Kidney tubule cell (primary cell): ENCODE measurements around the gene INTS11.

Experiments
- DNase-seq: peaks from one replicate; pipeline ENCODE4 v3.0.0-alpha.2; 2018; ENCODE audit warnings: low spot score

The INTS11 gene

DNA sequence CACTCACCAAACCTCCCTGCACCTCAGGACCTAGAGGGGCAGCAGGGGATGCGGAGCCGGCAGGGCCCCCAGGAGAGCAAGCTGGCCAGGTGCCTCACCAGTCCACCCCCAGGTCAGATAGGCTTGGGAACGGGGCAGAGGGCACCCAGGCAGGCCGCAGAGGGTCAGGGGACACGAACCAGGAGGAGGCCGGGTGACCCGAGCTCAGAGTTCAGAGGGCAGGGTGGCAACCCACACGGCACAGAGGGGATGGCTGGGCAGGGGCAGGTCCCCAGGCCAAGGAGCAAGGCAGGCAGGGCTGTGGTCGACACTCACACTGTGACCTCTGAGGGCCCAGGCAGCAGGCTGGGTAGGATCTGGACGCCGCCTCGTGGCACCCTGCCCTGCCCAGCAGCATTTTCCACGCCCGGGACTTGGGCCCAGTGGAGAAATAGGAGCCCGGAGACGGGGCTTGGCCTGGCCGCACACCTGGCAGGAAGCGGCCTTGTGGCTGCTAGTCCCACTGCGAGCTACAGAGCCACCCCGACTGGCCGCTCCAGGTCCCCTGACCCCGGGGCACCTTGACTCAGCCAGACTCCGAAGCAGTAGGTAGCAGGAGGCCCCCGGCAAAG lies 19.5 kb upstream of the INTS11 start:
- no peak for DNase-seq

DNA sequence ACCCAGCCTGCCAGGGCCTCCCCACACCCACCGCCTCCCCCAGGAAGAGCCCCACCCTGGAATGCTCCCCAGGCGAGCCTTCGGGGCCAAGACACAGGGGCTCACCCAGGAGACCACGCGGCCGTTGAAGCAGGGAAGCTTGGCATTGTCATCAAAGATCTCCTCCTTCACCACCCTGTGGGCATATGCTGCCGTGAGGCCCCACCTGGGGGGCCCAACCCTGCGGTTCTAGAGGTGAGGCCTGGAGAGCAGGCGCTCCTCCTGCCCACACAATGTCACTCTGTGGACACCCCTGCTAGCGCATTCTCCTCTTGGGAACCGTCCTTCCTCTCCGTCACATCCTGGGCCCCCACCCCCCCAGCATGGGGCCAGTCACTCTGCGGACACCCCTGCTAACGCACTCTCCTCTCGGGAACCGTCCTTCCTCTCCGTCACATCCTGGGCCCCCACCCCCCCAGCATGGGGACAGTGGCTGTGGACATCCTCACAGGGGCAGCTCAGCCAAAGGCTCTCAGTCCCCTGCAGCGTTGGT lies 18.2 kb upstream of the INTS11 start:
- no peak for DNase-seq

DNA sequence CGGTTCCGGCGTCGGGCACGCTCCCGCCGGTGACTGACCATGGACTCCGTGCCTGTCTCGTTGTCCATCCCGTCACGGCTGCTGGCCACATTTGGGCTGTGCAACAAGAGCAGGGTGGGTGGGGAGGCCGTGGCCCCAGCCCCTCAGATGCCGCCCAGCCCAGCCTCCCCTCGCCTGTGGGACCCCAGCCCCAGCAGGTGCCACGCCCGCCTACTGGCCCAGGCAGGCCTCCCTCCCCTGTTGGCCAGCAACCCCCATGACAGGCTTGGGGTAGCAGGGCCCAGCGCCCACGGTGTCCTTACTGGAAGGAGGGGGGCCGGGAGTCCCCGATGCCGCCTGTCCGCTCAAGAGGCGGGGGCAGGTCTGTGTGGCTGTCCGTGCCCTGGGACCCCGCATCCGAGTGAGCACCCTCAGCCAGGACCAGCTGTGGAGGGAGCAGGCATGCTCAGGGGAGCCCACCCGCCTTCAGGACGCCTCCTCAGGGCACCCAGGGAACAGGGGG lies 17.7 kb upstream of the INTS11 start:
- no peak for DNase-seq

DNA sequence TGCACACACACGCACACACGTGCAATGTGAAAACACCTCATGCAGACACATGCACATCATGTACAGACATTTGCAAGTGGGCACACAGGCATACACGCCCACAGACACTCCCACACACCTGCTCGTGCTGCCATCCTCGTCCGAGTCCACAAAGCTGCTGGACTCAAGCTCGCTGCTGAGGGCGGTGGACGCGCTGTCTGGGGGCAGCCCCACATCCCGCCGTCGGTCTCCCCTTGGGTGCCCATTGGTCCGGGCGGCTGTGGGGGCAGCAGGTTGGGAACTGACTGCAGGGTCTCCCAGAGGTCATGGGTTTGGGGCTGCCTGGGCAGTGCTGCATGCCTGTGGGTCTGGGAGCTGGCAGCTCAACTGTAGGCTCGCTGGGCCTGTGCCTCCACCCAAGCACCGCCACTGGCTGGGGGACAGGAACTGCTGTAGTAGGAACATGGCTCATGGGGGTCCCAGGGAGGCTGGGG lies 17.1 kb upstream of the INTS11 start:
- DNase-seq, result no peak

DNA sequence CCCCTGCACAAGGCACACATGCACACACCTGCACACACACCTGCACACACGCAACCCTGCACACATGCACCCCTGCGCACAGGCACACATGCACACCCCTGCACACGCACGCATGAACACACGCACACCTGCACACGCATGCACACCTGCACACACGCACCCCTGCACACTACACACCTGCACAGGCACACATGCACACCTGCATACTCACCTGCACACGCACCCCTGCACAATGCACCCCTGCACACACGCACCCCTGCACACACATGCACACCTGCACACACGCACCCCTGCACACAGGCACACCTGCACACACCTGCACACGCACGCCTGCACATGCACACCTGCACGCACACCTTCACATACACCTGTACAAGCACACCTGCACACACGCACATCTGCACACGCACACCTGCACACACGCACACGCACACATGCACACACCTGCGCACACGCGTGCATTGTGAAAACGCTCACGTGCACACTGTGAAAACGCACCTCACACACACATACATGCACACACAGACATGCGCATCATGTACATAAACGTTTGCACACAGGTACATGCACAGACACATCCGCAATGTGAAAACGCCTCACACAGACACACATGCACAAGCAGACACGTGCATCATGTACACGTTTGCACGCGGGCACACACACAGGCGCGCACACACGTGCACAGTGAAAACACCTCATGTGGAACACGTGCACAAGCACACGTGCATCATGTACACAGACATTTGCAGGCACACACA lies 16.5 kb upstream of the INTS11 start:
- DNase-seq, result no peak

DNA sequence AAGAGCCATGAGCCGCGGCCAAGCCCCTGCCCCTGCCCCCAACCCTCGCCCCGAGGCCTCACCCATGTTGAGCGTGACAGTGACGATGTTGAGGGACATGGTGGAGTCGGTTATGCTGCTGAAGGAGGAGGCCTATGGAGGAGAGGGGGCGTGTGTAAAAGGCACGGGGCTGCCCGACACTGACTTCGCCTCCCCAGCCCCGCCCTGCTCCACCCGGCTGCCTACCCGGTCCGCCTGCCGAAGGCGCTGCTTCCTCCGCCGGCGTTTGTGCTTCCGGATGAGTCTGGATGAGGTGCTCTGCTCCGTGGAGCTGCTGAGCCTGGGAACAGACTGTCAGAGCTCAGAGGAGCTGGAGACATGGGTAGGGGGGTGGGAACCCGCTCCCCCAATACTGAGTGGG lies 15.7 kb upstream of the INTS11 start:
- DNase-seq, result no peak

DNA sequence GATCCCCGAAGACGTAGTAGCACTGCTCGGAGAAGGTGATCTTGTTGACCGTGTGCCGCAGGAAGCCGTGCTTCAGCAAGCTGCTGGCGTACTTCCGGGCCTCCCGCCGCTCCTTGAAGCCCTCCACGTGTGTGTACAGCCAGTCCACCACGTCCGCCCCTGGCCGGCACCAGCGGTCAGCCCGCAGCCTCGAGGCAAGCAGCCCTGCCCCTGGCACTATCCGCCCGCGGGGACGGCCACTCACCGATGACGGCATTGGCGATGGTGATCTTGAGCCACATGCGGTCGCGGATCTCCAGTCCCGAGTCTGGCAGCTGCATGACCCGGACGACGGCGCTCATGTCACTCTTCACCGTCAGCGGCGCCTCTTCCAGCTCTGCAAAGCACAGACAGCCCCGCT lies 13.8 kb upstream of the INTS11 start:
- DNase-seq, result no peak

DNA sequence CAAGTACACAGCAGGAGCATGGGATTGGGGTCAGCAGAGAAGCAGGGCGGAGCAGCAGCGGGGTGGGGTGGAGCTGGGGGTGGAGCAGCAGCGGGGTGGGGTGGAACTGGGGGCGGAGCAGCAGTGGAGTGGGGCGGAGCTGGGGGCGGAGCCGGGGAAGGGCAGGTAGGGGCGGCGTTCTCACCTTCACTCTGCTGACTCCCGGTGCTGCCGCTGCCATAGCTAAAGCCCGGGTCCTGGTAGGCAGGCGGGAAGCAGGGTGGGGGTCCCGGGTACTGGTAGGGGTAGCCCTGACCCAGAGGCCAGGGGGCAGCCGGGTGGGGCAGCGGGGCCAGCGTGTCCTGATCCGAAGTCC lies 13.3 kb upstream of the INTS11 start:
- no peak for DNase-seq

DNA sequence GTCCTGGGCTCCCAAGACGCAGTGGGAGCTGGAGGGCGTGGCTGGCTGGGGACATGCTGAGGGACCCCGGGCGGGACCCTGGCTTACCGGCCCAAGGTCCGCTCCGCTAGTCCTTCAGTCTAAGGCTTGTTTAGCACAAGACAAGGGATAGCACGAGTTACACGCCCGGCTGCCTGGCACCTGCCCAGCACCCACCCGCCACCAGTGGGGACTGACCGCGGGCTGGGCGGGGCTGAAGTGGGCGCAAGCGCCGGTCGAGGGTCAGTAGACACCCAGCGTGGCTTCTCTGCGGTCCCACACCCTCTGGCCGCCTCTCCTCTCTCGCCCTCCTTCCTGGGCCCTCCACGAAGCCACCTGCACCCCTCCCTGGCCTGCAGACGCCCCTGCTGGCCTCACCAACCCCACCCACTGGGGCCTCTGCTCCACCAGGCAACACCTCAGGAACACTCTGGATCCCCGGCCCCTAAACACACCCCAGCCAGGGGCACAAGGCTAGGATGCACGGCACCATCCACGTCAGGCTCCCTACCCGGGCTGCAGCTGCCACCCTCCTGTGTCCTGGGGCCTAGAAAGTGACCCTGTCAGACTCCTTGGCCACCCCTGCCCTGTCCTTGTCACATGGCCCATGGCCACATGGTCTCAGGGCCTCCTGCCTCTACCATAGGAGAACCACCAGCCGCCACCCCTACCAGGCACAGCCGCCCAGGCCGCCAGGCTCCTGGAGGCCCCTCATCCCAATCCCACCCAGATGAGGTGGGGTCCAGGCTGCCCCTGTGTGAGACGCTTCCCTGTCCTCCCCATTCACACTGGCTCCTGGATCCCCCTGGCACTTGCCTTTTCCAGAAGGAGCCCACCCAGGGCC lies 12.7 kb upstream of the INTS11 start:
- no peak for DNase-seq

DNA sequence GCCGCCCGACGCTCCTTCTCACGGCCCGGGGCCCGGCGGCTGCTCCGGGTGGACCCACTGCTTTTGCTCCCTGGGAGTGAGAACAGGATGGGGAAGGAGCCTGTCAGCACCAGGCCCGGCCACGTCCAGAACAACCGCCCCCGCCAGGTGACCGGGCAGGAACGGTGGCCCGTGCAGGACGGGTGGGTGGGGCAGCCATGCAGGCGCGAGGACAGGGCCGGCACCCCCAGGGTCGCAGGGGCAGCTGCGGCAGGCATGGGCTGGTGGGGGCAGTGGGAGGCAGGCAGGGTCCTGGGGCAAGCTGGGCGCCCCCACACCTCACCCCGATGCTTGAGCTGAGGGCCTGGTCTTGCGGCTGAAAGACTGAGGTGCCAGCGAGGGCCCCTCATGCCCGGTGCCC lies 12.0 kb upstream of the INTS11 start:
- DNase-seq, result no peak

DNA sequence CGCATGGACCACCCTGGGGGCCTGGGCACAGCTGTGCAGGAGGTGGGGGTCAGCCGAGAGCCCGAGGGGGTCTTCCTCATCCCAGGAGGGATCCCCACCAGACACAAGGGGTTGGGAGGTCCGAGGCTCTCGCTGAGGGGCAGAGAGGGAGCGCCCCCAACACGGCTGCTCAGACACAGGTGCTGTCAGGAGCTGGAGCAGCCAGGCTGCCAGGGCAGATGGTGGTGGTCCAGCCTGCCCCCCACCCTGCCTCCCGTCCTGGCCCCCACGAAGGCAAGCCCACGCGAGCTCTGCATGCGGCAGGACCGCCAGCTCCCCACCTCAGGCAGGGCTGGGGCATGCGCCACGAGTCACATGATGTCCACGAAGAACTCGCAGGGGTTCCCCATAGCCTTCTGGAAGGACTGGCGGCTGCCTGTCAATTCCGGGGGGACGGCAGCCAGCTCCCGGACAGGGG lies 11.4 kb upstream of the INTS11 start:
- no peak for DNase-seq

DNA sequence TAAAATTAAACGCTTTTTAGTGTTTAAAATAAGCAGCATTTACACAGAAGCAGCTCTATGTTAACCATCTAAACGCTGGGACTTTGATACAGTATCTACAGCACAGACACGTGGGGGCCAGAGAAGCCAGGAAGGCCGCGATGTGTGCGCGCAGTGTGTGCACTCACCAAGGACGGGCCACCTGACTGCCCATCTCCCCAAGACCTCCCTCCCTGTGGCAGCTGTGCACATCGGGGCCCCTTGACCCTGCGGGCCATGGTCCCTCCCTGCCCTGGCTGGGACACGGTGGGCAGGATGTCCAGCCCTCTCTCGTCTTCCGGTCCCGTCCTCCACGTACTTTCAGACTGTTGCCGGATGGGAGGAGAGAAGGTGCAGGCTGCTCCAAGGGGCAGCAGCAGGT lies 10.8 kb upstream of the INTS11 start:
- no peak for DNase-seq

DNA sequence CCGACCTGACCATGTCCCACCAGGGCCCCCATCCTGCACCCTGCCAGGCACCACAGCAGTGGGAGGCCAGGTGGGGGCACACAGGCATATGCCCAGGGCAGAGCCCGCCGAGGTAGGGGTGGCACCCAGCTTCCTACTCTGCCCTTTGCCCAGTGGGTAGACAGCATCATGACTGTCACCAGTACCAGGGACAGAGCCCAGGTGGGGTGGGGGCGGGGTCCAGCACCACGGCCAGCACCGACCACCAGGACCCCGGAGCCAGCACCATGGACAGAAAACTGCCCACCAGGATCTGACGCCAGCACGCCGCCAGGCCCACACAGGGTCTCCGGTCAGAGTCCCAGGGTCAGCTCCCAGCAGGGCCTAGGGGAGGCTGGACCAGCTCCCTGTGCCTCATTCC lies 10.4 kb upstream of the INTS11 start:
- no peak for DNase-seq

DNA sequence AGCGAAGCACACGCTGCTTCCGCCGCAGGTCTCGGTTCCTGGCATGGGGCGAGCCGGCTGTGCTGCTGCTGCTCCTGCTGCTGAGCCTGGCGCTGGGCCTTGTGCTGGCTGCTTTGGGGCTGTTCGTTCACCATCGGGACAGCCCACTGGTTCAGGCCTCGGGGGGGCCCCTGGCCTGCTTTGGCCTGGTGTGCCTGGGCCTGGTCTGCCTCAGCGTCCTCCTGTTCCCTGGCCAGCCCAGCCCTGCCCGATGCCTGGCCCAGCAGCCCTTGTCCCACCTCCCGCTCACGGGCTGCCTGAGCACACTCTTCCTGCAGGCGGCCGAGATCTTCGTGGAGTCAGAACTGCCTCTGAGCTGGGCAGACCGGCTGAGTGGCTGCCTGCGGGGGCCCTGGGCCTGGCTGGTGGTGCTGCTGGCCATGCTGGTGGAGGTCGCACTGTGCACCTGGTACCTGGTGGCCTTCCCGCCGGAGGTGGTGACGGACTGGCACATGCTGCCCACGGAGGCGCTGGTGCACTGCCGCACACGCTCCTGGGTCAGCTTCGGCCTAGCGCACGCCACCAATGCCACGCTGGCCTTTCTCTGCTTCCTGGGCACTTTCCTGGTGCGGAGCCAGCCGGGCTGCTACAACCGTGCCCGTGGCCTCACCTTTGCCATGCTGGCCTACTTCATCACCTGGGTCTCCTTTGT lies 9.2 kb upstream of the INTS11 start:
- DNase-seq, result no peak

DNA sequence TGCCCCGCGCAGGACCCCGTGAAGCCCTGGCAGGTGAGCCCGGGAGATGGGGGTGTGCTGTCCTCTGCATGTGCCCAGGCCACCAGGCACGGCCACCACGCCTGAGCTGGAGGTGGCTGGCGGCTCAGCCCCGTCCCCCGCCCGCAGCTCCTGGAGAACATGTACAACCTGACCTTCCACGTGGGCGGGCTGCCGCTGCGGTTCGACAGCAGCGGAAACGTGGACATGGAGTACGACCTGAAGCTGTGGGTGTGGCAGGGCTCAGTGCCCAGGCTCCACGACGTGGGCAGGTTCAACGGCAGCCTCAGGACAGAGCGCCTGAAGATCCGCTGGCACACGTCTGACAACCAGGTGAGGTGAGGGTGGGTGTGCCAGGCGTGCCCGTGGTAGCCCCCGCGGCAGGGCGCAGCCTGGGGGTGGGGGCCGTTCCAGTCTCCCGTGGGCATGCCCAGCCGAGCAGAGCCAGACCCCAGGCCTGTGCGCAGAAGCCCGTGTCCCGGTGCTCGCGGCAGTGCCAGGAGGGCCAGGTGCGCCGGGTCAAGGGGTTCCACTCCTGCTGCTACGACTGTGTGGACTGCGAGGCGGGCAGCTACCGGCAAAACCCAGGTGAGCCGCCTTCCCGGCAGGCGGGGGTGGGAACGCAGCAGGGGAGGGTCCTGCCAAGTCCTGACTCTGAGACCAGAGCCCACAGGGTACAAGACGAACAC lies 8.5 kb upstream of the INTS11 start:
- no peak for DNase-seq

DNA sequence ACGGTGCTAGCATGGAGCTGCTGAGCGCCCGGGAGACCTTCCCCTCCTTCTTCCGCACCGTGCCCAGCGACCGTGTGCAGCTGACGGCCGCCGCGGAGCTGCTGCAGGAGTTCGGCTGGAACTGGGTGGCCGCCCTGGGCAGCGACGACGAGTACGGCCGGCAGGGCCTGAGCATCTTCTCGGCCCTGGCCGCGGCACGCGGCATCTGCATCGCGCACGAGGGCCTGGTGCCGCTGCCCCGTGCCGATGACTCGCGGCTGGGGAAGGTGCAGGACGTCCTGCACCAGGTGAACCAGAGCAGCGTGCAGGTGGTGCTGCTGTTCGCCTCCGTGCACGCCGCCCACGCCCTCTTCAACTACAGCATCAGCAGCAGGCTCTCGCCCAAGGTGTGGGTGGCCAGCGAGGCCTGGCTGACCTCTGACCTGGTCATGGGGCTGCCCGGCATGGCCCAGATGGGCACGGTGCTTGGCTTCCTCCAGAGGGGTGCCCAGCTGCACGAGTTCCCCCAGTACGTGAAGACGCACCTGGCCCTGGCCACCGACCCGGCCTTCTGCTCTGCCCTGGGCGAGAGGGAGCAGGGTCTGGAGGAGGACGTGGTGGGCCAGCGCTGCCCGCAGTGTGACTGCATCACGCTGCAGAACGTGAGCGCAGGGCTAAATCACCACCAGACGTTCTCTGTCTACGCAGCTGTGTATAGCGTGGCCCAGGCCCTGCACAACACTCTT lies 7.7 kb upstream of the INTS11 start:
- DNase-seq, result no peak

DNA sequence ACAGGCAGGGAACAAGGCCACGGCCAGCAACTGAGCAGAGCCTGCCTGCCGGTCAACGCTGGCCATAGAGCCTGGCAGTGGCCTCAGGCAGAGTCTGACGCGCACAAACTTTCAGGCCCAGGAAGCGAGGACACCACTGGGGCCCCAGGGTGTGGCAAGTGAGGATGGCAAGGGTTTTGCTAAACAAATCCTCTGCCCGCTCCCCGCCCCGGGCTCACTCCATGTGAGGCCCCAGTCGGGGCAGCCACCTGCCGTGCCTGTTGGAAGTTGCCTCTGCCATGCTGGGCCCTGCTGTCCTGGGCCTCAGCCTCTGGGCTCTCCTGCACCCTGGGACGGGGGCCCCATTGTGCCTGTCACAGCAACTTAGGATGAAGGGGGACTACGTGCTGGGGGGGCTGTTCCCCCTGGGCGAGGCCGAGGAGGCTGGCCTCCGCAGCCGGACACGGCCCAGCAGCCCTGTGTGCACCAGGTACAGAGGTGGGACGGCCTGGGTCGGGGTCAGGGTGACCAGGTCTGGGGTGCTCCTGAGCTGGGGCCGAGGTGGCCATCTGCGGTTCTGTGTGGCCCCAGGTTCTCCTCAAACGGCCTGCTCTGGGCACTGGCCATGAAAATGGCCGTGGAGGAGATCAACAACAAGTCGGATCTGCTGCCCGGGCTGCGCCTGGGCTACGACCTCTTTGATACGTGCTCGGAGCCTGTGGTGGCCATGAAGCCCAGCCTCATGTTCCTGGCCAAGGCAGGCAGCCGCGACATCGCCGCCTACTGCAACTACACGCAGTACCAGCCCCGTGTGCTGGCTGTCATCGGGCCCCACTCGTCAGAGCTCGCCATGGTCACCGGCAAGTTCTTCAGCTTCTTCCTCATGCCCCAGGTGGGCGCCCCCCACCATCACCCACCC lies 6.9 kb upstream of the INTS11 start, which contains the start of gene TAS1R3:
Gene TAS1R3 (plus strand): TSS at position 213 of the 898 bp plus-strand sequence. CDS start 66 bp downstream, at position 279.
- no peak for DNase-seq

DNA sequence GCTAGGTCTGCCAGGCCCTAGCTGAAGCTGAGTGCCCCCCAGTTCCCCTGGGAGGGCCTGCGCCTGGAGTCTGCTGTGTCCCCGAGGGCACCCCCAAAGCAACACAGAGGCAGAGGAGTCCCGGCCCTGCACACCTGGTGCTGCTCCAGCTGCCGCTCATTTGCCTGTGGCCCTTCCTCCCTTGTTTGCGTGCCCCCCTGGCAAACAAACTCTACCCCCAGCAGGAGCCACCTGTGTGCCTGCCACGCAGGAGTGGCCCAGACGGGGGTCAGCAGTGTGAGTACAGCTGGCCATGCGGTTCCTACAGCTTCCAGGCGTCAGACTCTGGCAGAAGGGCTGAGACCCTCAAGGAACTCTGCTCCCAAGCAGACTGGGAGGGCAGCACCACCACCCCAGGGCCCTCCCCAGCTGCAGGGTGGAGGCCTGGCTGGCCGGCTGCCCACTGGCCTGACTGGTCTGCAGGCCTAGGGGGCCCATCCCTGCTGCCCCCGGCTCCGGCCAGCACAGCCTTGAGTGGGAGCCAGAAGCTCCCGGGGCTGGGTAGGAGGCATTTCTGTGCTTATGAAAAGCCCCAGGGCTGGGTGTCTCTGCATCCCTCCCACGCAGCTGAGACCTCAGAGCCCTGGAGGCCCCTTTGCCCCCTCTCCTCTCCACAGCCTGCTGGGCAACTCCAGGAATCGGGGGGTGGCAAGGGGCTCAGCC lies 6.1 kb upstream of the INTS11 start:
- no peak for DNase-seq
